Fibroblast of gingiva (primary cell): ENCODE data around the gene CALHM2.
A peak's percentile ranks its signal among the peaks of the same experiment; 100 is the strongest.

ENCODE experiments used
- DNase-seq: peaks from one replicate; pipeline ENCODE4 v3.0.0-alpha.2; 2011; ENCODE audit warnings: low read depth

CALHM2 gene

GRCh38 chr10:103416436-103417147 is 35.6 kb downstream of the CALHM2 start:
- DNase-seq, result peak; percentile 55

GRCh38 chr10:103415581-103415980 is 36.6 kb downstream of the CALHM2 start:
- no peak for DNase-seq

- DNase-seq, result no peak
Measured at GRCh38 chr10:103413564-103413963, 38.6 kb downstream of the CALHM2 start.

- DNase-seq, result no peak
Measured at GRCh38 chr10:103397191-103397825, 54.9 kb downstream of the CALHM2 start.

- no peak for DNase-seq
Measured at GRCh38 chr10:103396789-103397087, 55.4 kb downstream of the CALHM2 start.
